ENCODE results near the gene BRD1.

Gene BRD1

GRCh38 chr22:49774499-49775151 is 53.0 kb downstream of the BRD1 start:
- no peaks in the 10 kb centered on the region for H3K27me3 ChIP-seq (ENCODE audit: insufficient read depth, low read length)
- no peak overlapping the region for H3K4me3 ChIP-seq (ENCODE audit: low read length)
- no peak overlapping the region for H3K27ac ChIP-seq (ENCODE audit: low read length)
- peaks cover 63% of the 10 kb centered on the region for H3K36me3 ChIP-seq (ENCODE audit: insufficient read depth, low read depth, low read length)
- no peaks in the 10 kb centered on the region for H3K4me1 ChIP-seq (ENCODE audit: insufficient read depth, low read length)
- no peak overlapping the region for H3K9ac ChIP-seq (ENCODE audit: low read depth, low read length)
- no peaks in the 10 kb centered on the region for H3K9me3 ChIP-seq (ENCODE audit: insufficient read depth, low read depth, low read length)

GRCh38 chr22:49774046-49774445 is 53.6 kb downstream of the BRD1 start:
- Histone ChIP-seq H3K9me3 (ENCODE audit: insufficient read depth, low read depth, low read length) (no peaks in the 10 kb centered on the region), H3K36me3 (ENCODE audit: insufficient read depth, low read depth, low read length) (peaks cover 60% of the 10 kb centered on the region)

GRCh38 chr22:49773531-49773930 is 54.1 kb downstream of the BRD1 start:
- Histone ChIP-seq H3K27me3 (ENCODE audit: insufficient read depth, low read length) (no peaks in the 10 kb centered on the region), H3K4me3 (ENCODE audit: low read length) (no peak overlapping the region), H3K27ac (ENCODE audit: low read length) (no peak overlapping the region), H3K4me1 (ENCODE audit: insufficient read depth, low read length) (no peaks in the 10 kb centered on the region), H3K9me3 (ENCODE audit: insufficient read depth, low read depth, low read length) (no peaks in the 10 kb centered on the region), H3K36me3 (ENCODE audit: insufficient read depth, low read depth, low read length) (peaks cover 56% of the 10 kb centered on the region), H3K9ac (ENCODE audit: low read depth, low read length) (no peak overlapping the region)

More at GRCh38 chr22:49774046-49774445, 53.6 kb downstream of the BRD1 start:
- Histone ChIP-seq H3K4me1 (ENCODE audit: insufficient read depth, low read length) (no peaks in the 10 kb centered on the region), H3K4me3 (ENCODE audit: low read length) (no peak overlapping the region), H3K9ac (ENCODE audit: low read depth, low read length) (no peak overlapping the region), H3K27me3 (ENCODE audit: insufficient read depth, low read length) (no peaks in the 10 kb centered on the region), H3K27ac (ENCODE audit: low read length) (no peak overlapping the region)

- Histone ChIP-seq H3K36me3 (ENCODE audit: insufficient read depth, low read depth, low read length) (peaks cover 49% of the 10 kb centered on the region), H3K27ac (ENCODE audit: low read length) (no peak overlapping the region), H3K4me1 (ENCODE audit: insufficient read depth, low read length) (no peaks in the 10 kb centered on the region), H3K9me3 (ENCODE audit: insufficient read depth, low read depth, low read length) (no peaks in the 10 kb centered on the region), H3K27me3 (ENCODE audit: insufficient read depth, low read length) (no peaks in the 10 kb centered on the region), H3K9ac (ENCODE audit: low read depth, low read length) (no peak overlapping the region), H3K4me3 (ENCODE audit: low read length) (no peak overlapping the region)
Measured at GRCh38 chr22:49772692-49773091, 55.0 kb downstream of the BRD1 start.

GRCh38 chr22:49771266-49772065 is 56.2 kb downstream of the BRD1 start:
- H3K9ac ChIP-seq (ENCODE audit: low read depth, low read length): no peak overlapping the region
- no peak overlapping the region for H3K27ac ChIP-seq (ENCODE audit: low read length)
- H3K9me3 ChIP-seq (ENCODE audit: insufficient read depth, low read depth, low read length): 0 out of 2 replicates have a peak, but pooled peaks cover 2% of the 10 kb centered on the region
- H3K4me1 ChIP-seq (ENCODE audit: insufficient read depth, low read length): no peaks in the 10 kb centered on the region
- peak overlapping the region; percentile 26; the same call in 1 of the 2 replicates for H3K4me3 ChIP-seq (ENCODE audit: low read length)
- H3K27me3 ChIP-seq (ENCODE audit: insufficient read depth, low read length): no peaks in the 10 kb centered on the region
- H3K36me3 ChIP-seq (ENCODE audit: insufficient read depth, low read depth, low read length): peaks cover 37% of the 10 kb centered on the region

- H3K4me3 ChIP-seq (ENCODE audit: low read length): peak overlapping the region; percentile 26; the same call in 1 of the 2 replicates
Measured at GRCh38 chr22:49770547-49771265, 57.0 kb downstream of the BRD1 start.

GRCh38 chr22:49769691-49770546 is 57.8 kb downstream of the BRD1 start:
- Histone ChIP-seq H3K36me3 (ENCODE audit: insufficient read depth, low read depth, low read length) (peaks cover 25% of the 10 kb centered on the region), H3K27me3 (ENCODE audit: insufficient read depth, low read length) (no peaks in the 10 kb centered on the region), H3K4me3 (ENCODE audit: low read length) (no peak overlapping the region), H3K4me1 (ENCODE audit: insufficient read depth, low read length) (no peaks in the 10 kb centered on the region), H3K9ac (ENCODE audit: low read depth, low read length) (no peak overlapping the region), H3K27ac (ENCODE audit: low read length) (no peak overlapping the region), H3K9me3 (ENCODE audit: insufficient read depth, low read depth, low read length) (0 out of 2 replicates have a peak, but pooled peaks cover 2% of the 10 kb centered on the region)

More at GRCh38 chr22:49770547-49771265, 57.0 kb downstream of the BRD1 start:
- Histone ChIP-seq H3K27me3 (ENCODE audit: insufficient read depth, low read length) (no peaks in the 10 kb centered on the region), H3K36me3 (ENCODE audit: insufficient read depth, low read depth, low read length) (peaks cover 31% of the 10 kb centered on the region), H3K9me3 (ENCODE audit: insufficient read depth, low read depth, low read length) (0 out of 2 replicates have a peak, but pooled peaks cover 2% of the 10 kb centered on the region), H3K27ac (ENCODE audit: low read length) (no peak overlapping the region), H3K9ac (ENCODE audit: low read depth, low read length) (no peak overlapping the region), H3K4me1 (ENCODE audit: insufficient read depth, low read length) (no peaks in the 10 kb centered on the region)

- H3K36me3 ChIP-seq (ENCODE audit: insufficient read depth, low read depth, low read length): peaks cover 17% of the 10 kb centered on the region
- H3K4me3 ChIP-seq (ENCODE audit: low read length): no peak overlapping the region
- H3K9ac ChIP-seq (ENCODE audit: low read depth, low read length): no peak overlapping the region
- 0 out of 2 replicates have a peak, but pooled peaks cover 2% of the 10 kb centered on the region for H3K9me3 ChIP-seq (ENCODE audit: insufficient read depth, low read depth, low read length)
- no peaks in the 10 kb centered on the region for H3K27me3 ChIP-seq (ENCODE audit: insufficient read depth, low read length)
- H3K4me1 ChIP-seq (ENCODE audit: insufficient read depth, low read length): no peaks in the 10 kb centered on the region
- H3K27ac ChIP-seq (ENCODE audit: low read length): no peak overlapping the region
Measured at GRCh38 chr22:49768951-49769690, 58.6 kb downstream of the BRD1 start.

GRCh38 chr22:49768077-49768910 is 59.4 kb downstream of the BRD1 start:
- Histone ChIP-seq H3K36me3 (ENCODE audit: insufficient read depth, low read depth, low read length) (peaks cover 8% of the 10 kb centered on the region), H3K4me3 (ENCODE audit: low read length) (no peak overlapping the region), H3K9me3 (ENCODE audit: insufficient read depth, low read depth, low read length) (0 out of 2 replicates have a peak, but pooled peaks cover 2% of the 10 kb centered on the region), H3K27ac (ENCODE audit: low read length) (no peak overlapping the region), H3K4me1 (ENCODE audit: insufficient read depth, low read length) (no peaks in the 10 kb centered on the region), H3K27me3 (ENCODE audit: insufficient read depth, low read length) (no peaks in the 10 kb centered on the region), H3K9ac (ENCODE audit: low read depth, low read length) (no peak overlapping the region)

All from iPS-20b (cell line).